Measurements from ENCODE around the gene PCSK1N.
A peak's percentile ranks its signal among the peaks of the same experiment; 100 is the strongest.
"Not testable (repeated sequence)": the region's sequence is repeated elsewhere in the genome, so short reads cannot be mapped to it uniquely, and the experiment has no call there.

The PCSK1N gene

DNA sequence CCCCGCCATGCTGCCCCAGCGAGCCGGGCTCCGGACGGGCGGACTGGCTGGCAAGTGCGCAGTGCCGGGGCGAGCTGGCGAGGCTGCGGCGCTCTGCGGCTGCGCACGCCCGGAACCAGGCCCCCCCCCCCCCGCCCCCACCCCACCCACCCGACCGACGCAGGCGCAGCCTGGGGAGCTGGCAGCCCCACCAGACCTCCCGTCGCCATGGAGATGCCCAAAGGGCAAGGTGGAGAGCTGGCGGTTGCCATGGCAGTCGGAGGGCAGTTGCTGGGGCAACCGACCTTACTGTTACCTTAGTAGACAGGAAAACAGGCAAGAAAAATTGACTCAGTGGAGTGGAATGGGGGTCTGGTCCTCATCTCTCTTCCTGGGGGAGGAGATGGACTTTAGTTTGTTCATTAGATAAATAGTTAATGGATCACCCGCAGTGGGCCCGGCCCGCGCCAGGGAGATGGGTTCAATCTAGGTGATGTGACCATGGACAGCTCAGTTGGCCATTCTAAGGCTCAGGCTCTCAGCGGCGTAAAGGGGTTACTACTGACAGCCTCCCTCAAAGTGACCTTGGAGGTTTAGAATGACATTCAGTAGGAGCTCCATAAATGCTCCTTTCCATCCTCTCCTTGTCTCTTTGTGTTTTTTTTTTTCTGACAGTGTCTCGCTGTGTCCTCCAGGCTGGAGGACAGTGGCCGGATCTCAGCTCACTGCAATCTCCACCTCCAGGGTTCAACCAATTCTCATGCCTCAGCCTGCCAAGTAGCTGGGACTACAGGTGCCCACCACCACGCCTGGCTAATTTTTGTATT lies at the start of gene PCSK1N:
PCSK1N (minus strand) TSS at position 87 of the 806 bp plus-strand sequence; CDS start at position 9, 78 bp downstream.
- DNase-seq: peak; percentile 75

GRCh38 chrX:48883729-48884128 lies 48.3 kb upstream of the PCSK1N start:
- peak; percentile 0 for DNase-seq

DNA sequence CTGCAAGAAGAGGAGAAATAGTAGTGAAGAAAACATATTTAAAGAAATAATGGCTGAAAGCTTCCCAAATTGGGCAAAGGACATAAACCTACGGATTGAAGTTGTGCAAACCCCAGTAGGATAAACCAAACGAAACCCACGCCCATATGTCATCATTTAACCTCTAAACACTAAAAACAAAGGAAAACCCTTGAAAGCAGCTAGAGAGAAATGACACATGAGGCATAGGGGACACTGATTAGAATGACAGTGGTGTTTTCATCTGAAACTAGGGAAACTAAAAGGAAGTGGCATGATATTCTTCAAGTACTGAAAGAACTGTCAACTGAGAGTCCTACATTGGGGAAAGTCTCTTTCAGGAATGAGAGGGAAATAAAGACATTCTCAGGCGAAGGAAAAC lies 41.5 kb upstream of the PCSK1N start:
- not testable (repeated sequence) for DNase-seq

GRCh38 chrX:48872017-48872416 lies 36.6 kb upstream of the PCSK1N start:
- not testable (repeated sequence) for DNase-seq

GRCh38 chrX:48864210-48864609 lies 28.8 kb upstream of the PCSK1N start:
- no peak for DNase-seq

DNA sequence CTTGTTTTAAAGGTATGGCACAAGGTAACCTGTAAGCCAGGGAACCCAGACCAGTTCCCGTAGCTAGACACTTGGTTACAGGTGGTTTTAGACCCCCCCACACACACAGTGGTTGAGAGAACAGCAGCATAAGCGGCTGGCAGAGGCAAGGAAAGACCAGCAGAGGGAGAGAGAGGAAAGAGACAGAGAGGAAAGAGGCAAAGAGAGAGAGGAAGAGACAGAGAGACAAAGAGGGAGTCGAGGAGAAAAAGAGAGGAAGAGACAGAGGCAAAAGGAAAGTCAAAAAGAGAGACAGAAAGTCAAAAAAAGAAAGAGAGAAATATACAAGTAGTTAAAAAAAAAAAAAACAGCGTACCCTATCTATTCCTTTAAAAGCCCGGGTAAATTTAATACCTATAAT lies 19.5 kb upstream of the PCSK1N start:
- DNase-seq: no peak

- DNase-seq: not testable (repeated sequence)
Measured at GRCh38 chrX:48854121-48854804, 18.9 kb upstream of the PCSK1N start.

DNA sequence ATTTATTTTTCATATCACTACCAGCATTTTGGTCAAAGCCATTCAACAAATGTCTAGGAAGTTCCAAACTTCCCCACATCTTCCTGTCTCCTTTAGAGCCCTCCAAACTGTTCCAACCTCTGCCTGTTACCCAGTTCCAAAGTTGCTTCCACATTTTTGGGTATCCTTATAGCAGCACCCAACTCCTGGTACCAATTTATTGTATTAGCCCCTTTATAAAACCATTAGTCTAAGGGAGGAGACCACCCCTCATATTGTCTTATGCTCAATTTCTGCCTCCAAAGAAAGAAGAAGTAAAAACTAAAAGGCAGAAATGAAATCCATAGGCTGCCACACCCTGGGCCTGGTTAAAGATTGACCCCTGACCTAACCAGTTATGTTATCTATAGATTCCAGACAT lies 18.1 kb upstream of the PCSK1N start:
- not testable (repeated sequence) for DNase-seq

GRCh38 chrX:48852857-48853256 lies 17.4 kb upstream of the PCSK1N start:
- no peak for DNase-seq

DNA sequence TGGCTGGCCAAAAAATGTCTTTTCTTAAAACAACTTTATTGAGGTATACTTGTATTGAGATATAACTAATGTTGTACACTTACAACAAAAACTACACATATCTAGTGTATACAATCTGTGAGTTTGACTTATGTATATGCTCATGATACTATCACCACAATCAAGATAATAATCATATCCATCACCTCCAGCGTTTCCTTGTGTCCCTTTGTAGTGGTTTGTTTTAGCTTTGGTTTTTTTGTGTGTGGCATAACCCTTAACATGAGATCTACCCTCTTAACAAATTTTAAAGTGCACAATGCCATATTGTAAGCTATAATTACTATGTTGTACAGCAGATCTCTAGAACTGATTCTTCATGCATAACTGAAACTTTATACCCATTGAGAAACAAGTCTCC lies 13.4 kb upstream of the PCSK1N start:
- no peak for DNase-seq

DNA sequence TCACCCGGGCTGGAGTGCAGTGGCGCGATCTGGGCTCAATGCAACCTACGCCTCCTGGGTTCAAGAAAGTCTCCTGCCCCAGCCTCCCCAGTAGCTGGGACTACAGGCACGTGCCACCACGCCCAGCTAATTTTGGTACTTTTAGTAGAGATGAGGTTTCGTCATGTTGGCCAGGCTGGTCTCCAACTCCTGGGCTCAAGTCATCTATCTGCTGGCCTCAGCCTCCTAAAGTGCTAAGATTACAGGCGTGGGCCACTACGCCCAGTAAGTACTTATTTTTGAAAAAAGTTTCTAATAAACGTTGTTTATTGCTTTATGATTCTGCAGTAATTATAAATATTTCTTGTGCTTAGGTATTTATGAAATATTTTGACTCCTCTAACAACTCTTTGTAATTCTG lies 4.3 kb upstream of the PCSK1N start:
- DNase-seq: no peak

DNA sequence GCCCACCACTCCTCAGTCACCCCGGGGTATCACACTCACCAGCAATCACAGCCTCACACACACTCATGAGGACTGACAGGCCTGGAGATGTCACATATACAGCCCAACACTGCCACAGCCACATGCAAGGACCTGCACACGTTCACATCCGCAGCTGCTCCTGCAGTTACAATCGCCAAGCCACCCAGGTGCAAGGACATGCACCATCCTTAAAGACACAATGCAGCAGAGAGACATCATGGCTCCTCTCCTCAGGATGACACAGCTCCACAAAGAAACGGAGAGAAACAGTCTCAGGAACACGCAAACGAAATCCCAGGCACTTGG lies 1.1 kb downstream of the PCSK1N start:
- DNase-seq: no peak

DNA sequence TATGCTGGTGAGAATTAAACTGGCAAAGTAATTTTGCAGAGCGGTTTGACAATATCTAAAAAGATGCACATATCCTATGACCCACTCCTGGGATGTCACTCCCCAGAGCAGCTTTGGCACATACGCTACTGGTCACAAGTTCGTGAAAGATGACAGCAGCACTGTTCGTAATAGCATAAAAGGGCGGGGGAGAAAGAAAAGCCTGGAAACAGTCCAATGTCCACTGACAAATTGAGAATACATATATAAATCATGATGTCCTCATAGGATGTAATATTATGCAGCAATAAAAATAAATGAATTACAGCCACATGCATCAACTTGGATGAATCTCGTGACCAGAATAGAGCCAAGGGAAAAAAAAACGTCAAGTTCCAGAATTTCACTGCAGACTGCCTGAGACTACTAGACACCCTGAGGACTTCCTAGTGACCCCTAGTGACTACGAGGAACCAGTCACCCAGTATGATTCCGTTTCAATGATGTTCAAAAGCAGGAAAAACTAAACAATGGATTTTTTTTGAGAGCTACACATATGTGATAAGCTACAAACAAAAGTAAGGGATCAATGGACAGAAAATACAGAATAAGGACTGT lies 1.8 kb downstream of the PCSK1N start:
- no peak for DNase-seq

DNA sequence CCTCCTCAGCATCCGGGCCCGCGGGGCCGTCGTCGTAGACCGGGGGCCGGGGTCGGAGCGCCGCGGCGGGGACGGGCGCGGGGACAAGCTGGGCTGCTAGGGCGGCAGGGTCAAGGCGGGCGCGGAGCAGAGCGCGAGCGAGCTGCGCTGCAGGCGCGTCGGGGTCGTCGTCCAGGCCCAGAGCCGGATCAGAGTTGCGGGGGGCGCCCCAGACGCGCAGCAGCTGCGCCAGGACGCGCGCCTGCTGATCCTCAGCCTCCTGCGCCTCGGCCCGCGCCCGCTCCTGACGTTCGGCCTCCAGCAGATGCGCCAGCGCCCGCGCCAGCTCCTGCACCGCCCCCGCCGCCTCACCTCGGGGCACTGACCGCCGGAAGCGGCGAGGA lies 3.5 kb downstream of the PCSK1N start:
- DNase-seq: no peak

GRCh38 chrX:48831136-48831908 lies 4.1 kb downstream of the PCSK1N start:
- DNase-seq: no peak

DNA sequence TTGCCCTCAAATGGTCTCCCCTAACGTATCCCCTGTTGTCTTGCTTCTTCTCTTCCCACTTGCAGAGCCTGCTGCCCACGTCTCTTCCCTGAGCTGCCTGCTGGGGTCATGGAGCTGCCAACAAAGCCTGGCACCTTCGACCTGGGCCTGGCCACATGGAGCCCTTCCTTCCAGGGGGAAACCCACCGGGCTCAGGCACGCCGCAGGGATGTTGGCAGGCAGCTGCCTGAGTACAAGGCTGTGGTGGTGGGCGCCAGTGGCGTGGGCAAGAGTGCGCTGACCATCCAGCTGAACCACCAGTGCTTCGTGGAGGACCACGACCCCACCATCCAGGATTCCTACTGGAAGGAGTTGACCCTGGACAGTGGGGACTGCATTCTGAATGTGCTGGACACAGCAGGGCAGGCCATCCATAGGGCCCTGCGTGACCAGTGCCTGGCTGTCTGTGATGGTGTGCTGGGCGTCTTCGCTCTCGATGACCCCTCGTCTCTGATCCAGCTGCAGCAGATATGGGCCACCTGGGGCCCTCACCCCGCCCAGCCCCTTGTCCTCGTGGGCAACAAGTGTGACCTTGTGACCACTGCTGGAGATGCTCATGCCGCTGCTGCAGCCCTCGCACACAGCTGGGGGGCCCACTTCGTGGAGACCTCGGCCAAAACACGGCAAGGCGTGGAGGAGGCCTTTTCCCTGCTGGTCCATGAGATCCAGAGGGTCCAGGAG lies 6.2 kb downstream of the PCSK1N start:
- DNase-seq: no peak

DNA sequence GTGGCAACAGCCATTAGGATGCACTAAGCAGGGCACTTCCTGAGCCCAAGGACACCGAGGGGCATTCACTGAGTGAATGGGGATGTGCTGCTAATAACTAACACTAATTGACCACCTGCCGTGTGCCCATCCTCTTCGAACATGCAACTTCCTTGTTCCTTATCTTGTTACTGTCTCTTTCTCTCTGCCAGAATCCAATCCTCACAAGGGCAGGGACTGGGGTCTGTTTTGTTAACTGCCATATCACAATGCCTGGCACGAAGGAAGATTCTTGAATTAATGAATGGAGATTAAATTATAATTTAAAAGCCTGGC lies 7.8 kb downstream of the PCSK1N start:
- no peak for DNase-seq

DNA sequence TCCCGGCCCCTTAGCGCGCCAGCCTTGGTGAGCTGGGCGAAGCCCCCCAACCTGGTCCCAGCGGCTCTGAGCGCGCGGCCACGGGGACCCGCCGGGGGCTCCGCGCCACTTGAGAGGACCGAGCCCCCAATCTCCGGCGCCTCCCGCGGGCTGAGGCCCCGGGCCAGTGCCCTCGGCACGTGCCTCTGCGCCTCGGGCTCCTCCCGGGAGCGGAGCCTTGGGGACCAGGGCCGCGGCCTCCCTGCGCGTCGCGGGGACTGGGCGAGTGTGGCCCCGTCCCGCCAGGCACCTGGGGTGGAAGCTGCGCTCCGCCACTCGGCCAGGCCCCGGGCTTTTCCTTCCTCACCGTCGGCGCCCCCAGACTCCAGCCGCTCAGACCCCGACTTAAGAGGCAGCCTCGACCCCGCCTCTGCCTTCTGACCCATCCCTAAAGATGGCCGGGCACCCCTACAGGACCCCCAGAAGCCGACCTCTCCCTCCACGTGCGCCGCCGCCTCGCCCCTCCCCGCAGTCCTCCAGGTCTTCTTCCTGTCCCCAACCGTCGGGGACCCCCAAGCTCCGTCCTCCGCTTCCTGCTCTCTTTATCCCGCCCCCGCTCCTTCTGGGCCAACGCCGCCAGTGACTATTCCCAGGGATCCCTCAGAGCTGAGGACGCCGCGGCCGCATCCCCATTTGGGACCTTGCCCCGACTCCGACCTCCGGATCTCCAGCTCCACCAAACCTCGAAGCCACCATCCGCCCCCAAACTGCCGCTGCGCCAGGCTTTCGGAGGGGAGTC lies 8.3 kb downstream of the PCSK1N start:
- DNase-seq: no peak

DNA sequence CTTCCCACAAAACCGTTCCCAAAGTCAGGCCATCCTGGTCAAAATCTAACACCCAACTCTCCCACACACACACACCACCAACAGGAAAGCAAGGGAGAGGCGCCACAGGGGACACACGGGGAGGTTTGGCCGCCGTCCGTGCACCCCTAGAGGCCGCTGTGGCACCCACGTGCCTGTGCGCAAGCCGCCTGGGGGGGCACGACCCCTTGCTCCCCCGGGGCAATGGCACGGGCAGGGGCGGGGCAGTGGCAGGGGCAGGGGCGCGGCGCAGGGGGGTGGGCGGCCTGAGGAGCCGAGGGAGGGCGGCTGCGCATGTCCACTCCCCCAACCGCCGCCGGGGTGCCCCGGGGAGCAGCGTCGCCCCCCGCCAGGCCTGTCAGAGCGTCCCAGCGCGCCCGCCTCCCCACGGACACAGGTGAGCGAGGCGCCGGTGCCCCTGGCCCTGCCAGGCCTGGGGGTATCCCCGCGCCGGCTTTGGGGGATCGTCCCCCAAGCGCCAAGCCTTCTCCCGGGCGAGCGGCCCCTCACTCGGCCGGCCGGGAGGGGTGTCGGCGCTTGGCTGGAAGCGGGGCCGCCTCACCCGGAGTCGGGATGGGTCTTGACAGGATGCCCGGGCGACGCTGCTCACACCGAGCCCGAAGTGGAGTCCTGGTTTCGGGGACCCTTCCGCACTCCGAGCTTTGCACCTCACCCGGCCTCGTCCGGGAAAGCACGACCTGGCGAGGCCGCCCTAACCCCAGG lies 9.1 kb downstream of the PCSK1N start, which contains the start of gene ERAS:
ERAS (plus strand) TSS at position 379 of the 741 bp plus-strand sequence. CDS start 2,611 bp downstream, outside the sequence.
- DNase-seq: no peak

- no peak for DNase-seq
Measured at GRCh38 chrX:48824066-48824465, 11.3 kb downstream of the PCSK1N start.

GRCh38 chrX:48823053-48823452 lies 12.4 kb downstream of the PCSK1N start:
- DNase-seq: no peak
